Anterior cingulate cortex (tissue), 58 donors: ENCODE data around the gene NAIF1.
A peak's percentile ranks its signal among the peaks of the same experiment; 100 is the strongest.

ENCODE experiments used
- DNase-seq, 58 donors: peaks; one replicate each; lab custom pipeline; 2025; lab: John Stamatoyannopoulos, UW

Gene NAIF1

GRCh38 chr9:128102861-128103588 is 35.9 kb upstream of the NAIF1 start:
- peak in 1 of 58 donors; percentile 23 for DNase-seq

DNA sequence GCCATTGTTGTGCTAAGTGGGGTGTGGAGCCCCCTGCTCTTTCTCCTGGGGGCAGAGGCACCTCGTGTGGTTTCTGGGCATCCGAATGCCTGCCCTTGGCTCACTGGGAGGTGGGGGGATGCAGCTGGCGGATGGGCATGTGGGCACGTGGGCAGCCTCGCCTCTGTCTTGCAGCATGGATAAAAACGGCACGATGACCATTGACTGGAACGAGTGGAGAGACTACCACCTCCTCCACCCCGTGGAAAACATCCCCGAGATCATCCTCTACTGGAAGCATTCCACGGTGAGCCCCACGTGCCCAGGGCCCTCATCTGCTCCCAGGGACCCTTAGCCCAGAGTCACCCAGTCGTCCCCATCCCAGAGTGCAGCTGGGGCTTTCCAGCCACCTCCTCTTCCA is 35.1 kb upstream of the NAIF1 start:
- no peak for DNase-seq

DNA sequence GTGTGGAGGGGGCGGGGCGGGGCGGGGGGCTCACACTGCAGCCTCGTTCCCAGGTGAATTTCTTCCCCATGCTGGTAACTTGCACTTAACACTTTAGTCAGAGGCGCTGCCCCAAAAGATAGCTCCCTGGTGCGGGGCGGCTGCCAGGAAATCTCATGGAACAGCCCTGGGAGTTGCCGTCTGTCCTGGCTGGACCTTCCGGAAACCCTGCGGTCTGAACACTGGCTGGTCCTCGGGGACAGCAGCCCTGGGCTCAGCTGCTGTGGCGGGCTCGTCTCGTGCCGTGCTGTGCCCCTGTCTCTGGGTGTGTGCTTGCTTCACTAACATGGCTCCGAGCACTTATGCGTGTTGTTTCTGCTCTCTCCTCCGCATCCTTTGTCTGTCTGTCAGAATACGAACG is 34.6 kb upstream of the NAIF1 start:
- DNase-seq: no peak

GRCh38 chr9:128101231-128101661 is 34.1 kb upstream of the NAIF1 start:
- no peak for DNase-seq

GRCh38 chr9:128100581-128100980 is 33.5 kb upstream of the NAIF1 start:
- no peak for DNase-seq

DNA sequence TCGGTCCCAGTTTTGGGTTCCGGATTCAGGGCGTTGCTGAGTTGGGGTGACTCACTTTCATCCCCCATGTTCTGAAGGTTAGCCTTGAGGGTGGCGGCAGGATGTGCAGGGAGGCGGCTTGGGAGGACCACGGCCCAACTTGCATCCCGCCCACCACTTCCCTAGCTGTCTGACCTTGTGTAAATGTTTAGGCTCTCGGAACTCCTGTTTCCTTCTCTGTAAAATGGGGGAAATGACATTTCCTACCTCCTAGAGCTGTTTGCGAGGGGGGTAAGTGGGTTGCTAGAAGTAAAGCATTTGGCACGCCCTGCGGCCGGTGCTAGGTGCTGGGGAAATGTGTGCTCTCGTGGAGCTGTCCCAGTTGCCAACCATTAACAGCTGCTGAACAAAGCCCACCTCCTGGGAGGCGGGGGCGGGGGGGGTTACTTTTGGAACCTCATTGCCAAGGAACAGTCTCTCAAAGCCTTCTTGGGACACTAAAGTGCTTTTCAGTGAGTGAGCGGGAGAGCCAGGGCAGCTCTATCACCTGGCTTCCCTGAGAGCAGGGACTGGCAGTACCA is 32.9 kb upstream of the NAIF1 start:
- DNase-seq: peak in 14 of 58 donors; percentile 17 to 56 (median 34)

DNA sequence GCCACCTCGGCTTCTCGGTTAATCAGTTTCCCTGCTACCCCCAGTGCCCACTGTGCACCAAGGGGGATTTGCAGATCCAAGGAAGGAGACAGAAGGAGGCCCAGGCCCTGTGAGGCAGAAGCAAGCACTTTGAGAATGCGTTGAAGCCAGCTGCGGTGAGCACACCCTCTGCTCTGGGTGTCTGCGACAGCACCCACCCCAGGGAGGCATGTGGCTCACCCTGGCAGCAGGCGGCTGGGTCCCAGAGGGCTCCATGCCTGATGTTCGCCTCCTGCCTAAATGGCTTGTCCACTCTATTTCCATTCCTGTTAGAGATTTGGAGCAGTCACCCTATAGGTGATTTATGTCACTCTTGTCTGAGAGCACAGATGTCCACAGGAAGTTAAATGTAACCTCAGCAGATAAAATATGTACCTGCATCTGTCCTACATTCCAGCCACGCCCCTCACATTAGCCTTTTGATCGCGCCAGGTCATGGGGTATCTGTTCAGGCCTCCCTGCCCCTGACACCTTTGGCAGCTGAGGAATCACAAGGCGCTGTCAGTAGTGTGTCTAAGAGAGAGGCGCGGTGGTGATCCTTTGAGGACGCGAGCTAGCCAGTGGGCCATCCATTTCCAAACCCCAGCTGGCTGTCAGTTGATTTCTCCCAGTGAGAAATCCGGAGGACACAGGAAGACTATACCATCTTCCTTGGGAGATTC is 32.3 kb upstream of the NAIF1 start:
- DNase-seq: peak in 1 of 58 donors; percentile 31

GRCh38 chr9:128098297-128099230 is 31.4 kb upstream of the NAIF1 start:
- DNase-seq: peak in 56 of 58 donors; percentile 33 to 94 (median 78)

DNA sequence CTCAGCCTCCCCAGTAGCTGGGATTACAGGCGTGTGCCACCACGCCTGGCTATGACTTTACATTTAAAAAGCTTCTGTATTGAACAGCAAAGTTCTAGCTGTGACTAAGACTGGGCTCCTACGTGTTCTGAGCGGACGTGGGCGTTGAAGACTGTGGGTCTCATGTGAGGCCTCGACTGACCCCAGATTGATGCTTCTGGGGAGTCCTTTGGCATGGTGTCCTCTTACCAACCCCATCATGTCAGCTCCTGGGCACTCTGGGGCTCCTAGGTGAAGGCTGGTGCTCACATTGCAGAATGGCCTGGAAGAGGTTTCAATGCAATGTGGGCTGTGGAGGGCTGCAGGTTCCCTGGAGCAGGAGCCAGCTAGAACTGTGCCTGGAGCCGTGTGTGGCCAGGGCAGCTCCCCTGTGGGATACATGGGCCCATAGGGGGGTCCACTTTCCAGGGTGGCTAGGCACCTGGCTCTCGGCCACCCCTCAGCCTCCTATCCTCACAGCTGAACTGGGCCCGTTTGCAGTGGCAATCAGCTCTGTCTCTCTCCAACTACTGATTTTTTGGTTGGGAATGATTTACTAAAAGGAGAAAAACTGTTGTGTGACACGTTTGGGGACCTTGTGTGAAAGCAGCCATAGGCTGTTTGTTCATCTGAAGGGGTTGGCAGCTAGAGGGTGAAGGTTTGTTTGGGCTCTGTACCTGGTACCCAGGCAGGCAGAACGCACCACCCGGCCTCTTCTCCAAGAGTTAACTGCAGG is 30.6 kb upstream of the NAIF1 start:
- DNase-seq: no peak

DNA sequence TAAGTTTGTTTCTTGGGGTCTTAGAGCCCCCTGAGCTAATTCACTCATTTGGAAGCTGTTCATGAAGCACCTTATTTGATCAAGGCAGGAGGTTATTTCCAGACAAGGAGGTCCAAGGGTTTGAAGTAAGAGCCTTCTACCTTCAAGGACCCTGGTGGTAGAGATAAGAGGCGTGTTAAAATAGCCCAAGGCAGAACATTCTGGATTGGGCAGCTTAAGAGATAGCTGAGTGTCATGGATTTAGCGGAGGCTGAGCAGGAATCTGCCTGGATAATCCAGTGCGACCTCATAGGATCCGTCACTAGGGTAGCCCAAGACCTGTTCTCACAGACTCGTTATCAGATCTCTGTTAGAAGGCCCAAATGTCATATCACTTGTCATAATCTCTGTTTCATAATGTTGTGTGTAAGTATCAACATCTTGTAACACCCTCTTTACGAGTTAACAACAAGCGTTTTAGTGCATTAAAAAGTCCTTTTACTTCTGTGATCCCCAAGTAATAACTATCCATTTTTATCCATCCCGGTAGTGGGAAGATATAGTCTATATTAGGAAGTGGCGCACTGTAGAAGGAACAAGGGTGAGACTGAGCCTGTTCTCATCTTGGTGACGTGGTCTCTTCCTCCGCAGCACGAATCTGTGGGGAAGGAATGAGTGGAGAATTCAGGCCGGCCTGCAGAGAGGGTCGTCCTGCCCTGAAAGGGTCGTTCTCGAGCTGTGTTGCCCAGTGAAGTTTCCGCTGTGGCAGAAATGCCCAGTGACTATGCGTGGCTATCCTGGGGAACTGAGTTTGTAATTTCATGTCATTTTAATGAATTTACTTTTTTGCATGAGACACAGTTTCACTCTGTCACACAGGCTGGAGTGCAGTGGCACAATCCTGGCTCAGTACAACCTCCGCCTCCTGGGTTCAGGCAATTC is 29.8 kb upstream of the NAIF1 start:
- DNase-seq: no peak

- DNase-seq: no peak
Observed at GRCh38 chr9:128094950-128095544, 27.9 kb upstream of the NAIF1 start.

GRCh38 chr9:128094166-128094949 is 27.2 kb upstream of the NAIF1 start:
- DNase-seq: peak in 57 of 58 donors; percentile 16 to 94 (median 78)

DNA sequence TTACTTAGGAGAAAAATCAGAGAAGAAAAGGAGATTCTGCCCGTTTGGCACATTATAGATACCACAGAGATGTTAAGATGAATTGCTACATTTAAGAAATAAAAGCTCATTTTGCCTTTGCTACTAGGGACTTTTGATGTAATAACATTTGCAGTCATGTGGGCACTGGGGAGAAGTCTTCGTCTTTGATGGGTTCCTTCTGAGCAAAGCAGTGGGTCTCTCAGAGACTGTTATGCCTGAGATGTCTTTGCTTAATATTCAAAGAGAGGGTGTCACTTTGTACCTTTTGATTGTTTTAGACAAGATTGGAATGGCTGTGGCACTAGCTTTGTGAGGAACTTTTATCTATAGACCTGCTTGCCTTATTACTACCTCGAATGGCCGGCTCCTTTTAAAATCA is 25.9 kb upstream of the NAIF1 start:
- no peak for DNase-seq

- DNase-seq: no peak
Observed at GRCh38 chr9:128092199-128092977, 25.3 kb upstream of the NAIF1 start.

DNA sequence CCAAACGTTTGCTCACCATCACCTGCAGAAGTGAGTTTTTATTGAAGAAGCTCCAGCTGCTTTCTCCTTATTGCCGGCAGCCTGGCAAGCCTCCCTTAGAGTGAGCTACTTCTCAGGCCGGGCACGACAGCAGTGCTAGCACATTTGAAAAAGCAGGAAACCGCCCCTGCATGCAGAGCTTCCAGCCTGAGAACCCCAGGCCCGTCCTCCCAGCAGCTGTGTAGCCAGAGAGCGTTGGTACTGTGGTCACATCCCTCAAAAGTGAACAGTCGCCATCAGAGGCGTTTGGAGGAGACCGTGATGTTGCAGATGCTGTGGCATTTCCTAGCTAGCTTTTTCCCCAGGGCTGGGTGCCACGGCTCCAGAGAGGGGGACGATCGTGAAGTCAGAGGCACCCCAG is 24.5 kb upstream of the NAIF1 start:
- peak in 42 of 58 donors; percentile 34 to 87 (median 70) for DNase-seq

- peak; percentile 30 to 96 (median 83) for DNase-seq
Observed at GRCh38 chr9:128091144-128091543, 24.0 kb upstream of the NAIF1 start.

DNA sequence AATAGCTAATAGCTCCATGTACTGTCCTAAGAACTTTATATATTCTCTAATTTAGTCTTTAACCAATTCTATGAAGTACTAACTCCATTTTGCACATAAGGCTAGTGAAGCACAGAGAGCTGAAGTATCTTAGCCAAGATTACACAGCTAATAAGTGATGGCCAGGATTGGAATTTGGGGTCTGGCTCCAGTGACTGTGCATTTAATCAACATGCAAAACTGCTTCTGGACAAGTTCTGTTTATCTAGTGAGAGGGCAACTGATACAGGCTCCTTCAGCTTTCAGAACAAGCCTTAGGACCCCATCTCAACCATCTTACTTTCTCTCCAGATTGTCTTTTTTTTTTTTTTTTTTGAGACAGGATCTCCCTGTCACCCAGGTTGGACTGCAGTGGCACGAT is 22.2 kb upstream of the NAIF1 start:
- DNase-seq: no peak
